ENCODE data around the gene LMAN2. TPM values are rescaled to one million over a fixed set of nuclear protein-coding genes. Genes with fewer than 3 reads are reported as not detected.
A peak's percentile ranks its signal among the peaks of the same experiment; 100 is the strongest.

LMAN2 gene
- total and polyA plus RNA-seq, 2 experiments from 2014 or later = 153 to 227 TPM

DNA sequence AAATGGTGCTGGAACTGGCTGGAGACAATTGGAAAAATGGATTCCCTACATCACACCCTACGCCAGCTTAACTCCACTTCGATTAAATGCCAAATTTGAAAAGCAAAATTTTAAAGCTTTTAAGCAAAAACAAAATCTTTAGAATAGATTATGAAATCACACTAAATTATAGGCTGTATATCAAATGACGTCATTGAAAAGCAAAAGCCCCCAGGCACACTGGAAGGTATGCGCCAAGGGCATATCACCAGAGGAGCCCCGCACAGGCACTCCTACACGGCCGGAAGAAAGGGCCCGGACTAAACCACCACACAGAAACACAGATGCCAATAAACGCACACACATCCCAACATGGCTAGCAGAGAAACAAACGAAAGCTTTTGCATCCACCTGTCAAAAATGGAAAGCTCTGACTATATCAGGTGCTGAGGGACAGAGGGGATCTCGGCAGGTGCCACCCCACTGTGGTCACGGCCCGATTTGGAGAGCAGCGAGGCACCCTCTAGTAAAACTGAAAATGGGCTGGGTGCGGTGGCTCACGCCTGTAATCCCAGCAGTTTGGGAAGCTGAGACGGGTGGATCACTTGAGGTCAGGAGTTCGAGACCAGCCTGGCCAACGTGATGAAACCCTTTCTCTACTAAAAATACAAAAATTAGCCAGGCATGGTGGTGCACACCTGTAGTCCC, 22.8 kb downstream of the LMAN2 start:
- peaks cover 27% of the 10 kb centered on the region for H3K36me3 Mint-ChIP-seq (ENCODE audit: low read depth)
- Histone ChIP-seq H3K36me3 (ENCODE audit: insufficient read depth) (no peaks in the 10 kb centered on the region; the same call in 1 of the 2 replicates), H3K9me2 (ENCODE audit: insufficient read depth) (no peaks in the 10 kb centered on the region), H4K20me1 (replicated peaks; ENCODE audit: insufficient read depth) (peaks cover 3% of the 10 kb centered on the region; the same call in 1 of the 2 replicates), H3F3A (replicated peaks; ENCODE audit: low read depth) (no peaks in the 10 kb centered on the region; the same call in 1 of the 2 replicates), H3K27me3 (ENCODE audit: insufficient read depth) (no peaks in the 10 kb centered on the region), H2AFZ (no peak overlapping the region), H3K4me2 (no peak overlapping the region), H3K4me3 (no peak overlapping the region), H3K79me2 (replicated peaks; ENCODE audit: insufficient read depth) (0 out of 2 replicates have a peak, but pooled peaks cover 7% of the 10 kb centered on the region), H3K4me1 (ENCODE audit: insufficient read depth) (peaks cover 9% of the 10 kb centered on the region), H3K27ac (ENCODE audit: low read depth) (peak overlapping the region; percentile 72; the same call in 1 of the 2 replicates)
- no peak for ATAC-seq
- H3K4me1 Mint-ChIP-seq = peaks cover 12% of the 10 kb centered on the region
- no peaks in the 10 kb centered on the region for H3K9me3 Mint-ChIP-seq
- peaks cover 10% of the 10 kb centered on the region for H3K27me3 Mint-ChIP-seq (ENCODE audit: insufficient read depth, low read depth, poor library complexity)
- DNase-seq (ENCODE audit: low spot score) = no peak
- H3K27ac Mint-ChIP-seq = no peak overlapping the region
- TF ChIP-seq, protein P1, sequence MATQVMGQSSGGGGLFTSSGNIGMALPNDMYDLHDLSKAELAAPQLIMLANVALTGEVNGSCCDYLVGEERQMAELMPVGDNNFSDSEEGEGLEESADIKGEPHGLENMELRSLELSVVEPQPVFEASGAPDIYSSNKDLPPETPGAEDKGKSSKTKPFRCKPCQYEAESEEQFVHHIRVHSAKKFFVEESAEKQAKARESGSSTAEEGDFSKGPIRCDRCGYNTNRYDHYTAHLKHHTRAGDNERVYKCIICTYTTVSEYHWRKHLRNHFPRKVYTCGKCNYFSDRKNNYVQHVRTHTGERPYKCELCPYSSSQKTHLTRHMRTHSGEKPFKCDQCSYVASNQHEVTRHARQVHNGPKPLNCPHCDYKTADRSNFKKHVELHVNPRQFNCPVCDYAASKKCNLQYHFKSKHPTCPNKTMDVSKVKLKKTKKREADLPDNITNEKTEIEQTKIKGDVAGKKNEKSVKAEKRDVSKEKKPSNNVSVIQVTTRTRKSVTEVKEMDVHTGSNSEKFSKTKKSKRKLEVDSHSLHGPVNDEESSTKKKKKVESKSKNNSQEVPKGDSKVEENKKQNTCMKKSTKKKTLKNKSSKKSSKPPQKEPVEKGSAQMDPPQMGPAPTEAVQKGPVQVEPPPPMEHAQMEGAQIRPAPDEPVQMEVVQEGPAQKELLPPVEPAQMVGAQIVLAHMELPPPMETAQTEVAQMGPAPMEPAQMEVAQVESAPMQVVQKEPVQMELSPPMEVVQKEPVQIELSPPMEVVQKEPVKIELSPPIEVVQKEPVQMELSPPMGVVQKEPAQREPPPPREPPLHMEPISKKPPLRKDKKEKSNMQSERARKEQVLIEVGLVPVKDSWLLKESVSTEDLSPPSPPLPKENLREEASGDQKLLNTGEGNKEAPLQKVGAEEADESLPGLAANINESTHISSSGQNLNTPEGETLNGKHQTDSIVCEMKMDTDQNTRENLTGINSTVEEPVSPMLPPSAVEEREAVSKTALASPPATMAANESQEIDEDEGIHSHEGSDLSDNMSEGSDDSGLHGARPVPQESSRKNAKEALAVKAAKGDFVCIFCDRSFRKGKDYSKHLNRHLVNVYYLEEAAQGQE (IDR thresholded peaks at IDR 0.05; ENCODE audit: unreplicated experiment) = no peak
- TF ChIP-seq NANOG (IDR thresholded peaks at IDR 0.05; ENCODE audit: borderline replicate concordance) = no peak
- TF ChIP-seq, protein P2, sequence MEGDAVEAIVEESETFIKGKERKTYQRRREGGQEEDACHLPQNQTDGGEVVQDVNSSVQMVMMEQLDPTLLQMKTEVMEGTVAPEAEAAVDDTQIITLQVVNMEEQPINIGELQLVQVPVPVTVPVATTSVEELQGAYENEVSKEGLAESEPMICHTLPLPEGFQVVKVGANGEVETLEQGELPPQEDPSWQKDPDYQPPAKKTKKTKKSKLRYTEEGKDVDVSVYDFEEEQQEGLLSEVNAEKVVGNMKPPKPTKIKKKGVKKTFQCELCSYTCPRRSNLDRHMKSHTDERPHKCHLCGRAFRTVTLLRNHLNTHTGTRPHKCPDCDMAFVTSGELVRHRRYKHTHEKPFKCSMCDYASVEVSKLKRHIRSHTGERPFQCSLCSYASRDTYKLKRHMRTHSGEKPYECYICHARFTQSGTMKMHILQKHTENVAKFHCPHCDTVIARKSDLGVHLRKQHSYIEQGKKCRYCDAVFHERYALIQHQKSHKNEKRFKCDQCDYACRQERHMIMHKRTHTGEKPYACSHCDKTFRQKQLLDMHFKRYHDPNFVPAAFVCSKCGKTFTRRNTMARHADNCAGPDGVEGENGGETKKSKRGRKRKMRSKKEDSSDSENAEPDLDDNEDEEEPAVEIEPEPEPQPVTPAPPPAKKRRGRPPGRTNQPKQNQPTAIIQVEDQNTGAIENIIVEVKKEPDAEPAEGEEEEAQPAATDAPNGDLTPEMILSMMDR (conservative IDR thresholded peaks at IDR 0.05; ENCODE audit: low read depth in 2 of 2) = no peak
- no peak for TF ChIP-seq CREB1 (CRISPR knock-in tag; IDR thresholded peaks at IDR 0.05; ENCODE audit: low read depth)
- TF ChIP-seq, protein P3, sequence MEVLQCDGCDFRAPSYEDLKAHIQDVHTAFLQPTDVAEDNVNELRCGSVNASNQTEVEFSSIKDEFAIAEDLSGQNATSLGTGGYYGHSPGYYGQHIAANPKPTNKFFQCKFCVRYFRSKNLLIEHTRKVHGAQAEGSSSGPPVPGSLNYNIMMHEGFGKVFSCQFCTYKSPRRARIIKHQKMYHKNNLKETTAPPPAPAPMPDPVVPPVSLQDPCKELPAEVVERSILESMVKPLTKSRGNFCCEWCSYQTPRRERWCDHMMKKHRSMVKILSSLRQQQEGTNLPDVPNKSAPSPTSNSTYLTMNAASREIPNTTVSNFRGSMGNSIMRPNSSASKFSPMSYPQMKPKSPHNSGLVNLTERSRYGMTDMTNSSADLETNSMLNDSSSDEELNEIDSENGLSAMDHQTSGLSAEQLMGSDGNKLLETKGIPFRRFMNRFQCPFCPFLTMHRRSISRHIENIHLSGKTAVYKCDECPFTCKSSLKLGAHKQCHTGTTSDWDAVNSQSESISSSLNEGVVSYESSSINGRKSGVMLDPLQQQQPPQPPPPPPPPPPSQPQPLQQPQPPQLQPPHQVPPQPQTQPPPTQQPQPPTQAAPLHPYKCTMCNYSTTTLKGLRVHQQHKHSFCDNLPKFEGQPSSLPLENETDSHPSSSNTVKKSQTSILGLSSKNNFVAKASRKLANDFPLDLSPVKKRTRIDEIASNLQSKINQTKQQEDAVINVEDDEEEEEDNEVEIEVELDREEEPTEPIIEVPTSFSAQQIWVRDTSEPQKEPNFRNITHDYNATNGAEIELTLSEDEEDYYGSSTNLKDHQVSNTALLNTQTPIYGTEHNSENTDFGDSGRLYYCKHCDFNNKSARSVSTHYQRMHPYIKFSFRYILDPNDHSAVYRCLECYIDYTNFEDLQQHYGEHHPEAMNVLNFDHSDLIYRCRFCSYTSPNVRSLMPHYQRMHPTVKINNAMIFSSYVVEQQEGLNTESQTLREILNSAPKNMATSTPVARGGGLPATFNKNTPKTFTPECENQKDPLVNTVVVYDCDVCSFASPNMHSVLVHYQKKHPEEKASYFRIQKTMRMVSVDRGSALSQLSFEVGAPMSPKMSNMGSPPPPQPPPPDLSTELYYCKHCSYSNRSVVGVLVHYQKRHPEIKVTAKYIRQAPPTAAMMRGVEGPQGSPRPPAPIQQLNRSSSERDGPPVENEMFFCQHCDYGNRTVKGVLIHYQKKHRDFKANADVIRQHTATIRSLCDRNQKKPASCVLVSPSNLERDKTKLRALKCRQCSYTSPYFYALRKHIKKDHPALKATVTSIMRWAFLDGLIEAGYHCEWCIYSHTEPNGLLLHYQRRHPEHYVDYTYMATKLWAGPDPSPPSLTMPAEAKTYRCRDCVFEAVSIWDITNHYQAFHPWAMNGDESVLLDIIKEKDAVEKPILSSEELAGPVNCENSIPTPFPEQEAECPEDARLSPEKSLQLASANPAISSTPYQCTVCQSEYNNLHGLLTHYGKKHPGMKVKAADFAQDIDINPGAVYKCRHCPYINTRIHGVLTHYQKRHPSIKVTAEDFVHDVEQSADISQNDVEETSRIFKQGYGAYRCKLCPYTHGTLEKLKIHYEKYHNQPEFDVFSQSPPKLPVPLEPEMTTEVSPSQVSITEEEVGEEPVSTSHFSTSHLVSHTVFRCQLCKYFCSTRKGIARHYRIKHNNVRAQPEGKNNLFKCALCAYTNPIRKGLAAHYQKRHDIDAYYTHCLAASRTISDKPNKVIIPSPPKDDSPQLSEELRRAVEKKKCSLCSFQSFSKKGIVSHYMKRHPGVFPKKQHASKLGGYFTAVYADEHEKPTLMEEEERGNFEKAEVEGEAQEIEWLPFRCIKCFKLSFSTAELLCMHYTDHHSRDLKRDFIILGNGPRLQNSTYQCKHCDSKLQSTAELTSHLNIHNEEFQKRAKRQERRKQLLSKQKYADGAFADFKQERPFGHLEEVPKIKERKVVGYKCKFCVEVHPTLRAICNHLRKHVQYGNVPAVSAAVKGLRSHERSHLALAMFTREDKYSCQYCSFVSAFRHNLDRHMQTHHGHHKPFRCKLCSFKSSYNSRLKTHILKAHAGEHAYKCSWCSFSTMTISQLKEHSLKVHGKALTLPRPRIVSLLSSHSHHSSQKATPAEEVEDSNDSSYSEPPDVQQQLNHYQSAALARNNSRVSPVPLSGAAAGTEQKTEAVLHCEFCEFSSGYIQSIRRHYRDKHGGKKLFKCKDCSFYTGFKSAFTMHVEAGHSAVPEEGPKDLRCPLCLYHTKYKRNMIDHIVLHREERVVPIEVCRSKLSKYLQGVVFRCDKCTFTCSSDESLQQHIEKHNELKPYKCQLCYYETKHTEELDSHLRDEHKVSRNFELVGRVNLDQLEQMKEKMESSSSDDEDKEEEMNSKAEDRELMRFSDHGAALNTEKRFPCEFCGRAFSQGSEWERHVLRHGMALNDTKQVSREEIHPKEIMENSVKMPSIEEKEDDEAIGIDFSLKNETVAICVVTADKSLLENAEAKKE (CRISPR knock-in tag; IDR thresholded peaks at IDR 0.05) = no peak
- no peak for TF ChIP-seq ZNF114 (CRISPR knock-in tag; IDR thresholded peaks at IDR 0.05)
- no peak for TF ChIP-seq JUNB (IDR thresholded peaks at IDR 0.05; ENCODE audit: unreplicated experiment)
- TF ChIP-seq EZH2 (IDR thresholded peaks at IDR 0.05; ENCODE audit: low read depth, unreplicated experiment) = no peak
- TF ChIP-seq EZH2phosphoT487 (IDR thresholded peaks at IDR 0.05; ENCODE audit: unreplicated experiment) = no peak
- TF ChIP-seq, protein P4, sequence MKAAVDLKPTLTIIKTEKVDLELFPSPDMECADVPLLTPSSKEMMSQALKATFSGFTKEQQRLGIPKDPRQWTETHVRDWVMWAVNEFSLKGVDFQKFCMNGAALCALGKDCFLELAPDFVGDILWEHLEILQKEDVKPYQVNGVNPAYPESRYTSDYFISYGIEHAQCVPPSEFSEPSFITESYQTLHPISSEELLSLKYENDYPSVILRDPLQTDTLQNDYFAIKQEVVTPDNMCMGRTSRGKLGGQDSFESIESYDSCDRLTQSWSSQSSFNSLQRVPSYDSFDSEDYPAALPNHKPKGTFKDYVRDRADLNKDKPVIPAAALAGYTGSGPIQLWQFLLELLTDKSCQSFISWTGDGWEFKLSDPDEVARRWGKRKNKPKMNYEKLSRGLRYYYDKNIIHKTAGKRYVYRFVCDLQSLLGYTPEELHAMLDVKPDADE (IDR thresholded peaks at IDR 0.05) = no peak
- no peak for TF ChIP-seq STAT1 (IDR thresholded peaks at IDR 0.05; ENCODE audit: unreplicated experiment)
- H3K4me3 Mint-ChIP-seq = no peak overlapping the region

Measured in GM23338 (cell line).